ENCODE data around the gene GINS2. TPM values are rescaled to one million over a fixed set of nuclear protein-coding genes. Genes with fewer than 3 reads are reported as not detected.
A peak's percentile ranks its signal among the peaks of the same experiment; 100 is the strongest.

The GINS2 gene
- total and polyA plus RNA-seq, 2 experiments from 2014 or later: 8.9 to 26.5 TPM

DNA sequence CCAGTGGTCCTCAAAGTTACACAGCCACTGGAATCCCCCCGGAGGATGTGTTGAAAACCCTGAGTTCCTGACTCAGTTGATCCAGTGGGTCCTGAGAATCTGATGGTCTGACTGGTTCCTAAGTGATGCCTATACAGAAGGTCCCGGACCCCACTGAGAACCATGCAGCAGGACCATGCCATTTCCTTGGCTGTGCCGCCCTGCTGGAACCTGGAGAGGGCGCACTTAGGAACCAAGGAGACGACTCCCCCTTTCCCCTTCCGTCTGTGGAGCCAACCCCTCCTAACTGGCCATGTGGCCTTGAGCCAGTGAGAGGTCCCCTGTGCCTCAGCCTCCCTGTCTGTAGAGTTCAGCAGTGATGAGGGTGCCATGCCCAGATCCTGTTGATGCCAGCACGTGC is 40.1 kb upstream of the GINS2 start:
- TF ChIP-seq, protein P1, sequence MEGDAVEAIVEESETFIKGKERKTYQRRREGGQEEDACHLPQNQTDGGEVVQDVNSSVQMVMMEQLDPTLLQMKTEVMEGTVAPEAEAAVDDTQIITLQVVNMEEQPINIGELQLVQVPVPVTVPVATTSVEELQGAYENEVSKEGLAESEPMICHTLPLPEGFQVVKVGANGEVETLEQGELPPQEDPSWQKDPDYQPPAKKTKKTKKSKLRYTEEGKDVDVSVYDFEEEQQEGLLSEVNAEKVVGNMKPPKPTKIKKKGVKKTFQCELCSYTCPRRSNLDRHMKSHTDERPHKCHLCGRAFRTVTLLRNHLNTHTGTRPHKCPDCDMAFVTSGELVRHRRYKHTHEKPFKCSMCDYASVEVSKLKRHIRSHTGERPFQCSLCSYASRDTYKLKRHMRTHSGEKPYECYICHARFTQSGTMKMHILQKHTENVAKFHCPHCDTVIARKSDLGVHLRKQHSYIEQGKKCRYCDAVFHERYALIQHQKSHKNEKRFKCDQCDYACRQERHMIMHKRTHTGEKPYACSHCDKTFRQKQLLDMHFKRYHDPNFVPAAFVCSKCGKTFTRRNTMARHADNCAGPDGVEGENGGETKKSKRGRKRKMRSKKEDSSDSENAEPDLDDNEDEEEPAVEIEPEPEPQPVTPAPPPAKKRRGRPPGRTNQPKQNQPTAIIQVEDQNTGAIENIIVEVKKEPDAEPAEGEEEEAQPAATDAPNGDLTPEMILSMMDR (IDR thresholded peaks at IDR 0.05; ENCODE audit: low read depth, low read length): peak; percentile 39
- no peak for DNase-seq (ENCODE audit: low read depth in 1 of 2, low spot score in 1 of 2)
- no peaks in the 10 kb centered on the region for H3K27me3 ChIP-seq

DNA sequence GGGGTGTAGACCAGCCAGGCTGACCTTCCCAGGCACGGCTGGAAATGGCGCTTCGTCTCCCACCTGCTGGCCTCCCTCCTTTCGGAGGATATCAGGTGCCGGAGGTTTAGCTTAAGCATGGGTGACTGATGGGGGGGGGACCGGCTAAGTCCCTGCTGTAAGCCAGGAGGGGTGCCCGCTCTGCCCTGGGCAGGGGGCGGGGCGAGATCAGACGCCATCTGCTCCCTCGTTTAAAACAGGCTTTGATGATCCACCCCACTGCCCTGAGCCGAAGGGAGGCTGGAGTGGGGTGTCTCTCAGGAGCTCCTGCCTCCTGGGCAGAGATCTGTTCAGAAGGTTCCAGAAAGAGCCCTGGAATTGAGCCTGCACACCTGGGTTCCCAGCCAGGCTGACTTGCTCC is 36.2 kb upstream of the GINS2 start:
- no peak overlapping the region for H3K27ac ChIP-seq
- H3K36me3 ChIP-seq: no peaks in the 10 kb centered on the region
- H3K4me3 ChIP-seq: no peak overlapping the region
- TF ChIP-seq, protein P1 (IDR thresholded peaks at IDR 0.05; ENCODE audit: low read depth, low read length): no peak
- H3K9me3 ChIP-seq (ENCODE audit: low read depth): no peaks in the 10 kb centered on the region
- no peak for DNase-seq (ENCODE audit: low read depth in 1 of 2, low spot score in 1 of 2)
- H3K27me3 ChIP-seq: no peaks in the 10 kb centered on the region
- H3K4me1 ChIP-seq (ENCODE audit: low read depth): peaks cover 8% of the 10 kb centered on the region

More for the DNA sequence above, 40.1 kb upstream of the GINS2 start:
- Histone ChIP-seq H3K4me1 (ENCODE audit: low read depth) (no peaks in the 10 kb centered on the region), H3K9me3 (ENCODE audit: low read depth) (no peaks in the 10 kb centered on the region), H3K4me3 (no peak overlapping the region), H3K27ac (no peak overlapping the region), H3K36me3 (no peaks in the 10 kb centered on the region)

DNA sequence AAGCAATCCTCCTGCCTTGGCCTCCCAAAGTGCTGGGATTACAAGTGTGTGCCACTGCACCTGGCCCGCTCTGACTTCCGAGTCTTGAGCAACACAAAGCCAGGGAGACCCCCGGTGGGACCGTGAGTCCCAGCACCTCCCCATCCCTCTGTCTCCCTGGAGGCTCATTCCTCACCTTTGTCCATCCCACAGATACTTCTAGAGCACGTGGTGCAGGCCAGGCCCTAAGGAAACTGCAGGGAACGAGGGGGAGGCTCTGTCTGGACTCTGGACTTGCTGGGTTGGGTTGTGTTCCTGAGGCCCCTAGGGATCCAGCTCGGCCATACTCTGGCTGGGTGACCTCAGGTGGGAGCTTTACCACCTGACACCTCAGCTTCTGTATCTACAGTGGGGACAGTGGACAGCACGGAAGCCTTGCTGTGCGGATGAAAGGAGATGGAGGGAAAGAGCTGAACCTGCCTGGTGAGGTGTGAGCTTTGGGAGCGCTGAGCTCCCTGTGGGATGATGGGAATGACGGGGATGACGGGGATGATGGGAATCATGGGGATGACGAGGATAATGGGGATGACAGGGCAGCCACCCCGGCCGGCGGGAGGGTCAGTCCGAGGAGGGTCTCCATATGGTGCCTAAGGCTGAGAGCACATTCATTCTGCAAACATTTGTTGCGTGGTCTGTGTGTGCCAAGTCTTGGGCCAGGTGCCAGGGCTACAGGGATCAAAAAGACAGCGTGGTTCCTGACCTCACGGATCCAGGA is 35.5 kb upstream of the GINS2 start:
- H3K36me3 ChIP-seq: no peaks in the 10 kb centered on the region
- DNase-seq (ENCODE audit: low read depth in 1 of 2, low spot score in 1 of 2): no peak
- H3K27me3 ChIP-seq: no peaks in the 10 kb centered on the region
- TF ChIP-seq, protein P1 (IDR thresholded peaks at IDR 0.05; ENCODE audit: low read depth, low read length): no peak
- H3K27ac ChIP-seq: no peak overlapping the region
- peaks cover 8% of the 10 kb centered on the region for H3K4me1 ChIP-seq (ENCODE audit: low read depth)
- no peaks in the 10 kb centered on the region for H3K9me3 ChIP-seq (ENCODE audit: low read depth)
- H3K4me3 ChIP-seq: no peak overlapping the region

DNA sequence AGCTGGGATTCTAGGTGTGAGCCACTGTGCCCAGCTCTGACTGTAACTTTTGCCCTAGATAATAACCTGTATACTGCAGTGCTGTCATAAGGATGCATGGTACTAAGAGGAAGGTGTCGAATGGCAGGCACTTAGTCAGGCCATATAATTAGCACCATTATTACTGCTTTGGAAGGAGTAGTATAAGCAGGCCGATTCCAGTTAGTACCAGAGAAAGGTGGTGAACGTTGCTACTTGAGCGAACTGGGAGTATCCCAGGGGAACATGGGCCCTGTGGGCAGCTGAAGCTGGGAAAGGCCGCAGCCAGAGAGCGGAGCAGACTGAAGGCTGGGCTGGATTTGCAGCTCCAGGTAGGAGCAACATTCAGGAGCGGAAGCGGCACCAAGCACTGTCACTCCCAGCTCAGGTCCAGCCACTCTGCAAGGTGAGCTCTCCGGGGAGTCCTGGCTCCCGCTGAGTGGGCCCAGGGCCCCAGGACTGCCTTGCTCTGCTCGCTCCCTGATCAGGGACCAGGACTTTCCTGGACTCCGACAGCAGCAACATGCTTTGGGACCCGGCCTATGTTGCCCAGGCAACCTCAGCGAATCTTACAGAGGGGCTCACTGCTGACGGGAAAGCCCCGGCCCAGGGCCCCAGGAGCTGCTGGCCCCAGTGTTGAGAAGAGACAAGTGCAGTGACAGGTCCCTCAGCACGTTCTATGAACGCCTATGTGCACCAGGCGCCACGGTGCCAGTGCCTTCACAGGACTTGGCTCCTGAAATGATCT is 33.6 kb upstream of the GINS2 start:
- Histone ChIP-seq H3K27me3 (peaks cover 2% of the 10 kb centered on the region), H3K4me3 (no peak overlapping the region), H3K9me3 (ENCODE audit: low read depth) (no peaks in the 10 kb centered on the region), H3K4me1 (ENCODE audit: low read depth) (peaks cover 8% of the 10 kb centered on the region), H3K27ac (peak overlapping the region; percentile 38), H3K36me3 (no peaks in the 10 kb centered on the region)
- TF ChIP-seq, protein P1 (IDR thresholded peaks at IDR 0.05; ENCODE audit: low read depth, low read length): no peak
- DNase-seq (ENCODE audit: low read depth in 1 of 2, low spot score in 1 of 2): peak in 1 of 2 donors; percentile 15

DNA sequence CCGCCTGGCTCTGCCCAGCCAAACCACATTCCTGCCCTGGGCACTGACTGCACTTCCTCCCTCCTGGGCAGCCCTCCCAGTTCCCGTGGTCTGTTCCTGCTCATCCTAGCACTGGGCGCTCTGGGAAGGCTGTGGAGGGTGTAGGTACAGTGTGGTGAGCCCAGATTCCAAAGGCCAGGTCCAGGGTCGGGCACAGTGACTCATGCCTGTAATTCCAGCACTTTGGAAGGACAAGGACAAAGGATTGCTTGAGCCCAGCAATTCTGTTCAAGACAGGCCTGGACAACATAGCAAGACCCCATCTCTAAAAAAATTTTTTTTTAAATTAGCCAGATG is 31.5 kb upstream of the GINS2 start:
- TF ChIP-seq, protein P1 (IDR thresholded peaks at IDR 0.05; ENCODE audit: low read depth, low read length): no peak
- peaks cover 11% of the 10 kb centered on the region for H3K4me1 ChIP-seq (ENCODE audit: low read depth)
- H3K9me3 ChIP-seq (ENCODE audit: low read depth): no peaks in the 10 kb centered on the region
- no peak overlapping the region for H3K4me3 ChIP-seq
- no peak overlapping the region for H3K27ac ChIP-seq
- peaks cover 23% of the 10 kb centered on the region for H3K27me3 ChIP-seq
- DNase-seq (ENCODE audit: low read depth in 1 of 2, low spot score in 1 of 2): no peak
- no peaks in the 10 kb centered on the region for H3K36me3 ChIP-seq

Measured in cardiac muscle cell (in vitro differentiated cells and primary cell).